GF-D8 (cell line): Measurements from ENCODE around the gene GATA5.

Experiments
- DNase-seq: peaks from one replicate; lab custom pipeline; 2025; lab: John Stamatoyannopoulos, UW

The GATA5 gene

GRCh38 chr20:62413896-62414481 is 61.8 kb downstream of the GATA5 start:
- no peak for DNase-seq
